HUES64 (cell line): ENCODE results near the gene SEC11A. TPM values are rescaled to one million over a fixed set of nuclear protein-coding genes. Genes with fewer than 3 reads are reported as not detected.
"Not testable (repeated sequence)": the region's sequence is repeated elsewhere in the genome, so short reads cannot be mapped to it uniquely, and the experiment has no call there.

Source experiments
- H3K27ac ChIP-seq: 2 replicates; pipeline ENCODE4 v1.7.0; 2013; ENCODE audit warnings: low read depth, low read length, inconsistent platforms
- H3K27me3 ChIP-seq: 2 replicates; pipeline ENCODE4 v1.6.1; 2013; ENCODE audit warnings: mild to moderate bottlenecking, low read length; ENCODE audit not compliant: insufficient read depth
- H3K36me3 ChIP-seq: 2 replicates; pipeline ENCODE4 v1.6.1; 2013; ENCODE audit warnings: mild to moderate bottlenecking, low read length; ENCODE audit not compliant: insufficient read depth
- H3K4me1 ChIP-seq: 2 replicates; pipeline ENCODE4 v1.6.1; 2013; ENCODE audit warnings: mild to moderate bottlenecking, low read length, moderate library complexity; ENCODE audit not compliant: insufficient read depth
- H3K4me3 ChIP-seq: 2 replicates; pipeline ENCODE4 v1.5.1; 2013; ENCODE audit warnings: mild to moderate bottlenecking, low read length, moderate library complexity
- H3K9ac ChIP-seq: 2 replicates; pipeline ENCODE4 v1.6.1; 2013; ENCODE audit warnings: mild to moderate bottlenecking, low read depth, low read length
- H3K9me3 ChIP-seq: 2 replicates; pipeline ENCODE4 v1.6.1; 2013; ENCODE audit warnings: low read depth, low read length; ENCODE audit not compliant: insufficient read depth
- WGBS: fragments of 150-250, 120-280 bp; methylation state at CpG from one replicate; pipeline ENCODE4 v1.1.7; 2013; ENCODE audit warnings: missing lambda C conversion rate; 5-methylcytosine and 5-hydroxymethylcytosine counted together
- polyA plus RNA-seq, 2 experiments: library from polyadenylated mRNA; stranded (reverse); fragments of 50-300 nt; gene quantifications; one replicate each; pipeline ENCODE4 v1.2.3, GENCODE V29; 2013

Gene SEC11A
- 186 TPM for polyA plus RNA-seq (2013, experiment 1 of 2)
- polyA plus RNA-seq (2013, experiment 2 of 2): 199 TPM

DNA sequence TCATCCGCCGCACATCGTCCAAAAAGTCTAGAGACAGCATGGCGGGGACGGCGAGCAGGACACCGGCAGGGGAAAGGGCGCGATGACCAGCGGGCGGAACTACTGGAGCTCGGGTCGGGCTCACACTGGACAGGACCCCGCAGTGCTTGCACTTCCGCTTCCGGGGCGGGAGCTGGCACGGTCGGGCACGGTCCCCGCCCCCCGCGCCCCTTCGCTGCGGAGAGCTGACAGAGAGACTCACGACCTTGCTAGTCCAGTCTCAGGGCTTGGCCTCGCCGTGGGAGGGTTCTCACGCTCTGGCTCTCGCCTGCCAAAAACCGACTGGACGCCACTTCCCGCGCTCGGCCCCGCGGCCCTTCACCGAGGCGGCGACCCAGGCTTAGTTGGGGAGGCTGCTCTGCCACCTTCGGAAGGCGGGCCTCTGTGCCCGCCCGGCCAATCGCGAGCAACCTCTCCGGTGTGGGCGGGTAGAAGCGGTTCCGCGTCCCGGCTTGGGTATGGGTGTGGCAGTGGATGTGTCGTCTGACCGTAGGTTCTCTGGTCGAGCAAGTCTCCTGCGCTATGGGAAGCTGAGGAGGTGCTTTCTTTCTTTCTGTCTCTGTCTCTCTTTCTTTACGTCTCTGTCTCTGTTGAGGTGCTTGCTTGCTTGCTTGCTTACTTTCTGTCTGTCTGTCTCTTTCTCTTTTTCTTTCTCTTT lies at the start of gene SEC11A:
Gene SEC11A (minus strand): TSS at position 104 of the 697 bp plus-strand sequence. CDS start 64 bp downstream, at position 40.
- peak within 1 kb of the TSS; percentile 91 for H3K4me3 ChIP-seq
- WGBS: under 1% methylated on average over 57 of the region's 57 CpGs
- H3K9ac ChIP-seq: peak within 1 kb of the TSS; percentile 93
- H3K36me3 ChIP-seq: peaks cover 15% of the 10 kb centered on the region
- no peaks in the 10 kb centered on the region for H3K9me3 ChIP-seq
- H3K27me3 ChIP-seq: no peaks in the 10 kb centered on the region
- peaks cover 9% of the 10 kb centered on the region for H3K4me1 ChIP-seq
- H3K27ac ChIP-seq: peak within 1 kb of the TSS; percentile 86

GRCh38 chr15:84765675-84766074 lies 49.7 kb upstream of the SEC11A start:
- Histone ChIP-seq H3K27ac (no peak overlapping the region), H3K9me3 (no peaks in the 10 kb centered on the region), H3K27me3 (no peaks in the 10 kb centered on the region), H3K9ac (no peak overlapping the region), H3K36me3 (peaks cover 28% of the 10 kb centered on the region), H3K4me1 (no peaks in the 10 kb centered on the region), H3K4me3 (no peak overlapping the region)
- 94% methylated on average over 4 of the region's 4 CpGs for WGBS

DNA sequence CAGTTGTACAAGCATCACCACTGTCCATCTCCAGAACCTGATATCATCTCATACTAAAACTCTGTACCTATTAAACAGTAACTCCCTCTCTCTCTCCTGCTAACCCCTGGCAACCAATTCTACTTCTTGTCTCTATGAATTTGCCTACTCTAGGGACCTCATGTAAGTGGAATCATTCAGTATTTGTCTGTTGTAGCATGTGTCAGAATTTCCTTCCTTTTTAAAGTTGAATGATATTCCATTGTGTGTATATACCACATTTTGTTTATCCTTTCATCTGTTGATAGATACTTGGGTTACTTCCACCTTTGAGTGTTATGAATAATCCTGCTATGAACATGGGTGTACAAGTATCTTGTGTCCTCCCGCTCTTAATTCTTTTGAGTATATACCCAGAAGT lies 49.0 kb upstream of the SEC11A start:
- Histone ChIP-seq H3K4me1 (no peaks in the 10 kb centered on the region), H3K27me3 (no peaks in the 10 kb centered on the region), H3K27ac (no peak overlapping the region), H3K9ac (no peak overlapping the region), H3K9me3 (no peaks in the 10 kb centered on the region), H3K36me3 (peaks cover 28% of the 10 kb centered on the region), H3K4me3 (no peak overlapping the region)
- 100% methylated on average over 1 of the region's 1 CpG for WGBS

DNA sequence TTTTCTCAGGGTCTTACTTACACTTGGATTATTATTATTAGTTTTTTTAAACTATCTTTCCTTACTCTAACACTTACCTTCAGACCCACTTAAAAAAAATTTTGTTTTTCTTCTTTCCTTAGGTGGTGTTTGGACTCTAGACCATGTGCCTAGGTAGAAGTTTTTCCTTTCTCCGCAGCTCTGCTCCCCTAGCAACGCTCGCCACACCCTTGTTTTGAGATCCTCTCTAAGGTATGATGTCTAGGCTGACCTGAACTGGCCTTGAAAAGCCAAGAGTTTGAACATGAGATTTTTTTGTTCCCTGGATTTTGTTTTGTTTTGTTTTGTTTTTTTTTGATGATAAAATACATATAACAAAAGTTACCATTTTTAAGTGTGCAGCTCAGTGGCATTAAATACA lies 48.6 kb upstream of the SEC11A start:
- no peaks in the 10 kb centered on the region for H3K27me3 ChIP-seq
- WGBS: 100% methylated on average over 3 of the region's 3 CpGs
- H3K9me3 ChIP-seq: no peaks in the 10 kb centered on the region
- H3K4me1 ChIP-seq: no peaks in the 10 kb centered on the region
- H3K9ac ChIP-seq: no peak overlapping the region
- H3K4me3 ChIP-seq: no peak overlapping the region
- H3K27ac ChIP-seq: no peak overlapping the region
- peaks cover 28% of the 10 kb centered on the region for H3K36me3 ChIP-seq

- Histone ChIP-seq H3K4me1 (no peaks in the 10 kb centered on the region; the same call in 1 of the 2 replicates), H3K9me3 (no peaks in the 10 kb centered on the region), H3K4me3 (no peak overlapping the region), H3K27me3 (no peaks in the 10 kb centered on the region), H3K36me3 (peaks cover 15% of the 10 kb centered on the region), H3K9ac (no peak overlapping the region), H3K27ac (no peak overlapping the region)
- 96% methylated on average over 3 of the region's 3 CpGs for WGBS
These were observed 47.1 kb upstream of the SEC11A start for GRCh38 chr15:84762840-84763572.

DNA sequence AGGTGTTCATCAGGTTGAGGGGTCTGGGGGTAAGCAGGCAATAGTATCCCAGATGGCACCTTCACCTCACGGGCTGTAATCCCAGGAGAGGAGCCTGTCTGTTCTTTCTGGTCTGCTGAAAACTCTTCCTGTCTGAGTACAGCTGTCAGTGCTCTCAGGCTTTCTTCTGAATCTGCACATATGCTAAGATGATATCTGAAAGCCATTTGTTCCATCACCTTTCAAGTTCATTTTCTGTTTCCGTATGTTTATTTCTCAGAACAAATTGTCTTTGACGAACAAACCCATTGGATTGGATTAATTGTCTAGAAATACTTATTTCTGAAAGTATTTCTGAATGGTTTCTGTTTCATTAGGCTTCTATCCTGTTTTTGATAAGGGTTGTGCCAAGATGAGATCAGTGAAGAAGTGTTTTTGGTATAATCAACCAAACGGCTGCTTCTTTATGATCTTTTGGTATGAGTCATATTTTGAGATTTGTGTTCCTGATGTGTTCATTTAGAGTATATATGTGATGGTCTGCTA lies 45.7 kb upstream of the SEC11A start:
- Histone ChIP-seq H3K9ac (no peak overlapping the region), H3K36me3 (peaks cover 12% of the 10 kb centered on the region), H3K27me3 (no peaks in the 10 kb centered on the region), H3K9me3 (no peaks in the 10 kb centered on the region), H3K4me3 (no peak overlapping the region), H3K4me1 (no peaks in the 10 kb centered on the region; the same call in 1 of the 2 replicates), H3K27ac (no peak overlapping the region)
- WGBS: 73% methylated on average over 4 of the region's 4 CpGs

GRCh38 chr15:84760219-84760618 lies 44.3 kb upstream of the SEC11A start:
- peaks cover 3% of the 10 kb centered on the region; the same call in 1 of the 2 replicates for H3K36me3 ChIP-seq
- WGBS: 100% methylated on average over 1 of the region's 1 CpG
- H3K9me3 ChIP-seq: no peaks in the 10 kb centered on the region
- H3K4me1 ChIP-seq: no peaks in the 10 kb centered on the region; the same call in 1 of the 2 replicates
- no peak overlapping the region for H3K9ac ChIP-seq
- H3K27me3 ChIP-seq: no peaks in the 10 kb centered on the region
- no peak overlapping the region for H3K4me3 ChIP-seq
- no peak overlapping the region for H3K27ac ChIP-seq

- no peaks in the 10 kb centered on the region; the same call in 1 of the 2 replicates for H3K4me1 ChIP-seq
- H3K36me3 ChIP-seq: no peaks in the 10 kb centered on the region
- H3K9me3 ChIP-seq: no peaks in the 10 kb centered on the region
- WGBS: 100% methylated on average over 1 of the region's 1 CpG
- H3K27ac ChIP-seq: no peak overlapping the region
- no peak overlapping the region for H3K9ac ChIP-seq
- no peaks in the 10 kb centered on the region for H3K27me3 ChIP-seq
- H3K4me3 ChIP-seq: no peak overlapping the region
These were observed 43.1 kb upstream of the SEC11A start for GRCh38 chr15:84759018-84759417.

DNA sequence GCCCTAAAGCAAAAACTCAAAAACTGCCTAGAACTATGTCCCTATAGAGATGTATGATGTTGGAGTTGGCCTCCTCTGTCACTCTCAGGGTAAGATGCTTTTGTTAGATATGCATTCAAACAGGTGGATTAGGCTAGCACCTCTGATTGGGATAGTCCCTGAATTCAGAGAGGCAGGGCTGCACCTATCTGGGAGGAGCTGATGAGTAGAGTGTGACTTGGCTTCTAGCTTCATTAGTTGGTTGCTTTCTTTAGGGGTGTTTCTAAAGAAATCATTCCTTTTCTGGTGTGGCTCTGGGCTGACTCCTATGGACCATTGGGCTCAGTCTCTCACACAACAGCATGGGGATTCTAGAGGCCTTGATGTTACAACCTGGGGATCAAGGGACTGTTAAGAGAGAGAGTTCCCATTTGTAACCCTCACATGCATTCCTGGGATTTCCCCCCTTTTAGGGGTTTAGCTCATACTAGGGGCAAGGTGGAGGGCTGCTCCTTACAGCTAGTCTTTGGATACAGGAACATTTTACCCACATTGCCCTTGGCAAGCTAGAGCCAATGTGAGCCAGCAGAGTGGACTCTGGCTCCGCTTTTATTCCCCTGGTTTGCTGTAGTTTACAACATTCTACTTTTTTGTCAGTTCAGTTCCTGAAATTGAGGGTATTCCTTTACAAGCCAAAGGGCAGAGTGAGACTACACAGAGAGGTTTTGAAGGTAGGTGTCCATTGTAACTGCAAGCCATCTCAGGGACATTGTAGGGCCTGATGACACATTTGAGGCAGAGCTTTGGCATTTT lies 40.0 kb upstream of the SEC11A start:
- 95% methylated on average over 1 of the region's 1 CpG for WGBS

DNA sequence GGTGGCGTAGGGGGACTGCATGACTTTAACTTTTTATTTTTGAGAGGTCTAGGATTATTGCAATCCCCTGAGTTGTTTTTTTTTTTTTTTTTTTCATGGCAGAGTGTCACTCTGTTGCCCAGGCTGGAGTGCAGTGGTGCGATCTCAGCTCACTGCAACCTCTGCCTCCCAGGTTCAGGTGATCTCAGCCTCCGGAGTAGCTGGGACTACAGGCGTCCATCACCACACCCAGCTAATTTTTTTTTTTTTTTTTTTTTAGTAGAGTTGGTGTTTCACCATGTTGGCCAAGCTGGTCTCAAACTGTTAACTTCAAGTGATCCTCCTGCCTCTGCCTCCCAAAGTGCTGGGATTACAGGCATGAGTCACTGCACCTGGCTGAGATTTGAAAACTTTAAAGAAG lies 39.0 kb upstream of the SEC11A start:
- not testable (repeated sequence) for H3K27me3 ChIP-seq, H3K4me3 ChIP-seq, H3K36me3 ChIP-seq, H3K27ac ChIP-seq, H3K9me3 ChIP-seq, H3K9ac ChIP-seq
- 93% methylated on average over 3 of the region's 4 CpGs for WGBS
- peaks cover 11% of the 10 kb centered on the region for H3K4me1 ChIP-seq

More for the DNA sequence above, 40.0 kb upstream of the SEC11A start:
- no peak overlapping the region for H3K4me3 ChIP-seq
- H3K9ac ChIP-seq: no peak overlapping the region
- peaks cover 4% of the 10 kb centered on the region for H3K4me1 ChIP-seq
- no peaks in the 10 kb centered on the region for H3K27me3 ChIP-seq
- H3K9me3 ChIP-seq: no peaks in the 10 kb centered on the region
- no peaks in the 10 kb centered on the region for H3K36me3 ChIP-seq
- H3K27ac ChIP-seq: no peak overlapping the region
